ENCODE measurements around the gene EMILIN2.
"Not testable (repeated sequence)": the region's sequence is repeated elsewhere in the genome, so short reads cannot be mapped to it uniquely, and the experiment has no call there.

The EMILIN2 gene

GRCh38 chr18:2845172-2845571 lies 1.6 kb upstream of the EMILIN2 start:
- DNase-seq (ENCODE audit: low read depth in 2 of 2) = no peak

DNA sequence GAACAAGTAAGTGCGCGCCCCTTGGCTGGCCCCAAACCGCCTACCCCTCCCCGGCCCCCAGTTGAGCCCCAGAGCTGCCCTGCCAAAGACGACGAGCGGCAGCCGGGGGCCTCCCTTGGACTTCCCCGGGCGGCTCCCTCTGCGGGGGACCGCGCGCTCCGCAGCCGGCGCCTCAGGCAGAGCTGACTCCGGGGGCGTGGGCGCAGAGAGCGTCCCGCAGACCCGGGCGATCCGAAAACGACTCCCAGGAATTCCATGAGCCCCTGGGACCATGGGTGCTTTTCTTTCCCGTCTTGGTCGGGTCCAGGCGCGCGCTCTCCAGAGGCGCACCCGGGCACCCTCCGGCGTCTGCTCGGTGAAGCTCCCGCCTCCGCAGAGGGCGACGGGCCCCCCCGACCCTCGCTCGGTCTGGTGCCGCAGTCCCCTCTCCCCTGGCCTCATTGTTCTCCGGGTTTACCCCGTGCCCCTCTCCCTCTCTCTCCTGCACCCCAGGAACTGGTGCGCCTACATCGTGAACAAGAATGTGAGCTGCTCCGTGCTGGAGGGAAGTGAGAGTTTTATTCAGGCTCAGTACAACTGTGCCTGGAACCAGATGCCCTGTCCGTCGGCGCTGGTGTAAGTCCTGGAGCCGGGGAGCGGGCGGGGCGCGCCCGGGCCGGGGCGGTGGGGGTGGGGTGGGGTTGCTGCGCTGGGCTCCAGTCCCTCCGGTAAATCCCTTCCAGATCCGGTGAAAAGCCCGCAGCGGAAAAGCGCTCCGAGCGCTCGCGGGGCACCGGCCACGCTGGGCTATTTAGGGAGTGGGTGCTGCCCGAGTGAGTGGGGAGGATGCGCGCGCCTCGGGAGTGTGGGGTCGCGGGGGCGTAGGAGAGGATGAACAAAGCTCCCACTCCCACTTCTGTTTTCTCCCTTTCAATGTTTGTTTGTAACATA lies 776 bp downstream of the EMILIN2 start:
- DNase-seq (ENCODE audit: low read depth in 2 of 2) = peak in 1 of 2 donors; percentile 13

DNA sequence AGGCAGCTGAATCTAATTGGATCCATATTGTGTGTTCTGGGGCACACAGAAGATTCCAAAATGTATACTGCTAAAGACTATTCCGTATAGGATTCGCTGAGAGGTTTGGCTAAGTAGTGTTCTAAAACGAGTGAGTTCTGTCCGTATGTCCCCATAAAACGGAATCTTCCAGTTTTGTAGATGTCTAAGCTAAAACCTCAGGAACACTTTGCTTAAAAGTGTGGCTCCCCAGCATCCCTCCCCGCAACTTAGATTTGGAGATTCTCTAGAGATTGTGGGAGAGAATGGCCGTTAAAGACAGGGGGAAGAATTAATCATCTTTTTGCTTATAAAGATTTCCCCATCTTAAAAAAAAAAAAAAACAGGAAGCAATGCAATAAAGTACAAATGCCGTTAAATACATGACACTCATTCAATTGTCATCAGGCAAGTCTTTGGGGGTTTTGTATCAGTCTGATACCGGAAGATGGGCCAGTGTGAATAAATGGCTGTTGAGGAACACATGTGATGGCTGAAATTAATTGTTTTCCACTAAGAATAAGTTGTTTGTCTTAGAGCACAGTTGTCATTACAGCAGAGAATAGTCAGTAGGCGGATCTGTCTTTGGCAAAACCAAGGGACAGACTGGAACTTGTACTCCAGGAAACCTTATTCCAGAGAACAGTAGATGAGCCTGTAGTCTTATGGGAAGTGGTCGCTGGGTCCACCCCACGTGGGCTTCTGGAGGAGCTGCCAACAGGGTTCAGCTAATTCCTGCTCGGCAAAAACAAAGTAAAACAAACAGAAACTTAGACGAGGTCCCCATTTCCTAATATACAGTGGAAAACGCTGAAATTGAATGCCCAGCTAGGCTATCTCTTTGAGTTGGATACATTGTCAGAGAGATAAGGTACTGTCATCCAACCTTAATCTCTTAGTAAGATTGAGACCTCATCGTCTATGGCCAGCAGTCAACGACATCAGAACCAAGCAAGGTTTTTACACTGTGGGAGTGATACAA lies 1.7 kb downstream of the EMILIN2 start:
- no peak for DNase-seq (ENCODE audit: low read depth in 2 of 2)

DNA sequence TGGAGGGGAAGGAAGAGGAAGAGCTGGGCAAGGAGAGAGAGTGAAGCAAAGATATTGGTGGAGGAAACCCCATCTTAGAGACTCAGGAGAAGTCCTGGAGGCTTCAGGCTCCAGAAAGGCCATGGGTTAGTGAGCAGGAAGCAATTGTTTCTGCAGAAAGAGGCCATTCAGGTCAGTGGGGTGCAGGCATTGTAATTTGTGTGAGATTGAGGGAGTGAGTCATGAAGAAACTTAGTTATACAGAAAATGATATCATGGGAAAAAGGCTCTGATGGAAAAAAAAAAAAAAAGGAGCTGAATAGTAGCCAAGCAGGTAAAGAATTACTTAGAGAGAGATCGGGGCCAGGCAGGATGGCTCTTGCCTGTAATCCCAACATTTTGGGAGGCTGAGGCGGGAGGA lies 4.0 kb downstream of the EMILIN2 start:
- DNase-seq (ENCODE audit: low read depth in 2 of 2) = no peak

DNA sequence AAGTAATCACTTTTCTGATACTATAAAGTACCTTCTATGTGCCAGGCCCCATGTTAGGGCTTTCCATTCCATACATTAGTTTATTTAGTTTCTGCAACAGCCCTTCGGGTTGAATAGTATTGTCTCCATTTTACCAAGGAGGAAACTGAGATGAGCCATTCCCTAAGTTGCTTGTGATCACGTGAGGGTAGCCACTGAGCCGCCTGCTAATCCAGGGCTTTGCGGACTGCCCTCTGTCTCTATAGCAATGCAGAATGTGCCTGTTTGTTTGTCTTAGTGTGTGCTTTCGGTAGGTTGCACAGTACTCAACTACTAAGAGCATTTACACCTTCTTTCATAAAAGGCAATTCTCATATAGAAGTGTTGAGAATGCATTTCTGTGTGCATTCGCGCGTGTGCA lies 5.0 kb downstream of the EMILIN2 start:
- DNase-seq (ENCODE audit: low read depth in 2 of 2) = no peak

GRCh38 chr18:2852460-2852859 lies 5.7 kb downstream of the EMILIN2 start:
- not testable (repeated sequence) for DNase-seq (ENCODE audit: low read depth in 2 of 2)

DNA sequence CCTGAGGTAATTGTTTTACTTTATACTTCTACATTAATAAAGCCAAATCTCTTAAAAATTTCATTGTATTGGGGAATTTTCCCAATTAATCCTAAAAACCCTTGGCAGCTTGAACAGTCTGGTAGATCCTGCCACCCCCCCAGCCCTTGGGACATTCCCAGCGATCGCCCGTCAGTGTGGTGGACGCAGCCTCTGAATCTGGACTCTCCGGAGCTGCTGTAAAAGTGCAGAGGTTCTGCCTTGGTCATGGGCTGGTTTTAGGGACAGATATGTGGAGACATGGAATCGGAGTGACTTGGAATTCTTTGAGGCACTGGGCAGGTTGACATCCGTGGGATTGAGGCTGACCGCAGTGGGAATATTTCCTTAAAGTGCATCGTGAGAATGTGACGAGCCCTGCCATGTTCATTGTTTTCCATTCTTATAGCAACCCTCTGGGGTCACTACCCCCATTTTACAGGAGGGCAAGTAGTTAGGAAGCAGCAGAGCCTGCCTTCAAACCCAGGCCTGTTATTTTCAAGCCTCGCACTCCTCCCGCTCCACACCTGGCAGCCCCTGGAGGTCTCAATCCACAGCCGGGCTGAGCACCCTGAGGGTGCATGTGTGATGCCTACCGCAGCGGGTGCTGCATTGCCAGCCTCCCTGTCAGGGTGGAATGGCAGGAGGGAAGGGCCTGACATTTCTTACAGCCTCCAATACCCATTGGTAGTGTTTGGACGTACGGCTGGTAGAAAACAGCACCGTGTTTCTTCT lies 6.5 kb downstream of the EMILIN2 start:
- DNase-seq (ENCODE audit: low read depth in 2 of 2) = no peak

DNA sequence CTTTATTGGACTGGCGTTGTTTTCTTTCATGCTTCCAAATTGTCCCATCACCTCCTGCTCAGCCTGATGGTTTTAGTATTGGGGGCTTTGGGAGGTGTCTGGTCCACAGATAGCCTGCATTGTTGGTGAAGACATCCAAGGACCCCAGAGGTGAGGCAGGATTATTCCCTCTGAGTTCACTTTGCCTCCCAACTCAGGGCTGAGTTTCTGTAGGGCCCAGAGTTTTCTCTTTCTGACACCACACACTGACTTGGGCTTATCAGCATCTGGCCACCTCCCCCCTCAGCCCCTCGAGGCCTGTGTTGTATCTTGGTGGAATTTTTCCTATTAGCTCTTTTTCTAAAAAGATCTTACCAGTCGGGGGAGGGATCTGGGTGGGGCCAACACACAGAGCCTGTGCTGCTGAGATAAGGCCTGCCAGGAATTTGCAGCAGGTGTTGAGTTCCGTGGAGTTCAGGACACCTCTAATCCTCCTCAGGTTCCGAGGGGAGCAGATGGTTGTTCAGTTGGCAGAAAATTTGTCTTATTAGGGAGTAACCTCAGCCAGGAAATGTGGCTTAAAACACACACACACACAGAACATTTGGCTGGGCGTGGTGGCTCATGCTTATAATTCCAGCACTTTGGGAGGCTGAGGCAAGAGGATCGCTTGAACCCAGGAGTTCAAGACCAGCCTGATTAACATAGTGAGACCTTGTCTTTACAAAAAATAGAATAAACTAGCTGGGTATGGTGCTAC lies 7.3 kb downstream of the EMILIN2 start:
- no peak for DNase-seq (ENCODE audit: low read depth in 2 of 2)

DNA sequence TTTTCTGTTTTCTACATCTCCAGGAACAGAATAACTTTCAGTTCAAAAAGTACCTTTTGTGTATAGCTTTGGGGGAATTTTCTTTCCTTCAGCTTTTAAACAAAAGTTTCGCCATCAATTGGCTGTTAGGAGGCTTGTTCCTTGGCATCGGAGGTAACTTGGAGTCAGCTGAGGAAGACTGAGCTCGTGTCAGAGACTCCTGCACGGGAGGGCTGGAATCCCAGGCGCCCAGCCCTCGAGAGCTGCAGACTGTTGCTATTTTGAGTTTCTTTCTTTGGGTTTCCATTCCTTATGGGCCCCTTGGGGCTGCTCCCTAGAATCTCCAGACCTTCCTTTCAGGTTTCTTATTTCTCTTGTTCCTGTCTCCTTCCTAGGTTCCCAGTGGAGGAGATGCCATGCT lies 8.1 kb downstream of the EMILIN2 start:
- no peak for DNase-seq (ENCODE audit: low read depth in 2 of 2)

DNA sequence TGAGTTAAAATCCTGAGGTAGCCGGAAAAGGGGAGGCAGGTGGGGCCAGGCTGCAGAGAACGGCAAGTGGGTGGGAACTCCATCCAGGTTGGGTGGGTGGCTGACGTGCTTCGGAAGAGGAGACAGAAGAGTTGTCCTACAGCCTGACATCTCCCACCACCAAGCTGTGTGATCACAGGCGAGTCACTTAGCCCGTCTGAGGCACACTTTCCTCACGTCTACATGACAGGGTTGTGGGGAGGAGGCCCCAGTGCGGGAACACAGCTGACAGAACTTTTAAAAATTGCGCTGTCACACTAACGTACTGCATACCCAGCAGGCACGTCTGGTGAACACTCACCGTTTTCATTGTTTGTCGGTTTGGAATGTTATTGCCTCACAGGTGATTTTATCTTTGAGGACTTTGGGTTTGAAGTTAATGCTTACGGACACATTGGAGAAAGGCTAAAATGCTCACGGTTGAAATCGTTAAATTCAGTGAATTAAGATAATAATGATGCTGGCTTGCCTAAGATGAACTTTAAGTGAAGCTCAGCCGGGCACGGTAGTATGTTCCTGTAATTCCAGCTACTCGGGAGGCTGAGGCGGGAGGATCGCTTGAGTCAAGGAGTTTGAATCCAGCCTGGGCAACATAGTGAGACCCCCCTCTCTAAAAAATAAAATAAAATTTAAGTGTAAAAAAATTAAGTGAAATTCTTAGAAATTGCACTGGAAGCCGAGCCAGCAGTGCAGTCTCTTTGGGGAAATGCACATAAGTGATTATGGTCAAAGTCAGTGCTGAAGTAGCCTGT lies 8.9 kb downstream of the EMILIN2 start:
- no peak for DNase-seq (ENCODE audit: low read depth in 2 of 2)

GRCh38 chr18:2856547-2857170 lies 9.9 kb downstream of the EMILIN2 start:
- DNase-seq (ENCODE audit: low read depth in 2 of 2) = no peak

GRCh38 chr18:2857491-2858131 lies 10.8 kb downstream of the EMILIN2 start:
- no peak for DNase-seq (ENCODE audit: low read depth in 2 of 2)

GRCh38 chr18:2860397-2860796 lies 13.6 kb downstream of the EMILIN2 start:
- DNase-seq (ENCODE audit: low read depth in 2 of 2) = not testable (repeated sequence)

DNA sequence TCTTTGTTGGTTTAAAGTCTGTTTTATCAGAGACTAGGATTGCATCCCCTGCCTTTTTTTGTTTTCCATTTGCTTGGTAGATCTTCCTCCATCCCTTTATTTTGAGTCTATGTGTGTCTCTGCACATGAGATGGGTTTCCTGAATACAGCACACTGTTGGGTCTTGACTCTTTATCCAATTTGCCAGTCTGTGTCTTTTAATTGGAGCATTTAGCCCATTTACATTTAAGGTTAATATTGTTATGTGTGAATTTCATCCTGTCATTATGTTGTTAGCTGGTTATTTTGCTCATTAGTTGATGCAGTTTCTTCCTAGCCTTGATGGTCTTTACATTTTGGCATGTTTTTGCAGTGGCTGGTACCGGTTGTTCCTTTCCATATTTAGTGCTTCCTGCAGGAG lies 17.2 kb downstream of the EMILIN2 start:
- DNase-seq (ENCODE audit: low read depth in 2 of 2) = not testable (repeated sequence)

DNA sequence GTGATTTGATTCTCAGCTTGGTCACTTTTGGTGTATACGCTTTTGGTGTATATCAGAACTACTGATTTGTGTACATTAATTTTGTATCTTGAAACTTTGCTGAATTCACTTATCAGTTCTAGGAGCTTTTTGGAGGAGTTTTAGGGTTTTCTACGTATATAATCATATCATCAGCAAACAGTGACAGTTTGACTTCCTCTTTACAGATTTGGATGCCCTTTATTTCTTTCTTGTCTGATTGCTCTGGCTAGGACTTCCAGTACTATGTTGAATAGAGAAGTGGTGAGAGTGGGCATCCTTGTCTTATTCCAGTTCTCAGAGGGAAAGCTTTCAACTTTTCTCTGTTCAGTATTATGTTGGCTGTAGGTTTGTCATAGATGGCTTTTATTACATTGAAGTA lies 19.7 kb downstream of the EMILIN2 start:
- not testable (repeated sequence) for DNase-seq (ENCODE audit: low read depth in 2 of 2)

- no peak for DNase-seq (ENCODE audit: low read depth in 2 of 2)
Measured at GRCh38 chr18:2869207-2869606, 22.4 kb downstream of the EMILIN2 start.

- DNase-seq (ENCODE audit: low read depth in 2 of 2) = no peak
Measured at GRCh38 chr18:2871111-2871720, 24.4 kb downstream of the EMILIN2 start.

DNA sequence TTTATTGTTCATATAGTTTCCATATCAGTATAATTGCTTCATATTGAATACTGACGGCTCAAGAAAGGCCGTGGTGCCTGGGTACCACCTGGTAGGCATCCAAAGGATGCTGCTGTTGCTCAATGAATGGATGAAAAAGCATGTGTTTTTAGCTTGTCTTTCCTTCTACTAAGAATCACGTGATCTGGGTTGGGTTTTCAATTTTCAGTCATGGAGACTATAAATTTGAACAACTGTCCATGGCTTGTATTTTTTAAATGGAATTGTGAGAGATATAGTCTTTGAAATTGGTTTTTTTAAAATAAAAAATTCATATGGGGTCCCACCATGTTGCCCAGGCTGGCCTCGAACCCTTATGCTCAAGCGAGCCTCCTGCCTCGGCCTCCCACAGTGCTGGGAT lies 25.3 kb downstream of the EMILIN2 start:
- DNase-seq (ENCODE audit: low read depth in 2 of 2) = no peak

- no peak for DNase-seq (ENCODE audit: low read depth in 2 of 2)
Measured at GRCh38 chr18:2874765-2875164, 28.0 kb downstream of the EMILIN2 start.

All from stimulated activated CD4-positive, alpha-beta T cell treated with anti-CD3 and anti-CD28 coated beads, Interleukin-15, amount 100 ng/mL, for 48 hours (primary cell).